A549 (cell line): ENCODE measurements around the gene DNAJB6. TPM values are rescaled to one million over a fixed set of nuclear protein-coding genes. Genes with fewer than 3 reads are reported as not detected.

ENCODE experiments used
- ATAC-seq, 2 experiments: fragments of 200-7000 bp in 1 of 2; fragments of >200 bp in 1 of 2; cut with Nextera tagmentation in 1 of 2; cut with Tn5 transposase in 1 of 2; 3 replicates each; pipeline versions ENCODE4 v1.8.0 to v1.9.1; 2018 to 2020; ENCODE audit warnings: mild to moderate bottlenecking in 1 of 2, moderate library complexity in 1 of 2
- CTCF ChIA-PET: fragments of 300-600 bp; sonication (Branson Sonifier 250); formaldehyde crosslinking; extraction: SDS; loops from one replicate; lab custom pipeline; 2021; ENCODE audit warnings: antibody characterized with exemption, inconsistent platforms; lab: Yijun Ruan, JAX
- POLR2A ChIA-PET: fragments of 350-600 bp; formaldehyde crosslinking; extraction: SDS; loops from one replicate; lab custom pipeline; 2021; ENCODE audit warnings: antibody characterized with exemption, inconsistent platforms; lab: Yijun Ruan, JAX
- DNase-seq, 2 experiments: peaks; one replicate each; pipeline versions ENCODE4 v3.0.0 to v3.0.0-alpha.2; 2011 to 2016; ENCODE audit warnings: low read depth in 1 of 2, low spot score in 1 of 2
- FAIRE-seq: peaks from 2 replicates; lab custom pipeline; 2011; peaks lifted over from hg19 to GRCh38; lab: Jason Lieb, UNC
- H3K27ac ChIP-seq, 2 experiments: fragments of >200 bp; sonication (Bioruptor Twin); formaldehyde crosslinking; 3 replicates each; pipeline ENCODE4 v1.5.1; 2016 to 2017
- H3K4me1 ChIP-seq: fragments of >200 bp; sonication (Bioruptor Twin); formaldehyde crosslinking; 3 replicates; pipeline ENCODE4 v1.6.1; 2016
- H3K4me2 ChIP-seq: fragments of >200 bp; sonication (Bioruptor Twin); formaldehyde crosslinking; 3 replicates; pipeline ENCODE4 v1.6.1; 2016
- H3K4me3 ChIP-seq: fragments of >200 bp; sonication (Bioruptor Twin); formaldehyde crosslinking; 3 replicates; pipeline ENCODE4 v1.5.1; 2016
- H3K9me3 ChIP-seq: fragments of >200 bp; sonication (Bioruptor Twin); formaldehyde crosslinking; 3 replicates; pipeline ENCODE4 v1.6.1; 2016
- BHLHE40 ChIP-seq: IDR thresholded peaks from 2 replicates; pipeline ENCODE4 v1.6.1; 2012; ENCODE audit warnings: low read depth, low read length, inconsistent platforms
- CEBPB ChIP-seq, 2 experiments: fragments of >200 bp in 1 of 2; sonication (Bioruptor Twin) in 1 of 2; formaldehyde crosslinking in 1 of 2; IDR thresholded peaks; 2 replicates each; pipeline ENCODE4 v1.6.1; 2012 to 2016
- CHD2 ChIP-seq: fragments of 150-350 bp; IDR thresholded peaks from 2 replicates; pipeline ENCODE4 v1.6.1; 2014; ENCODE audit warnings: low read length; ENCODE audit not compliant: partially characterized antibody
- CHD4 ChIP-seq: fragments of 200-600 bp; sonication (generic); IDR thresholded peaks from 2 replicates; pipeline ENCODE4 v1.6.1; 2016; ENCODE audit warnings: antibody characterized with exemption, mild to moderate bottlenecking, borderline replicate concordance
- EP300 ChIP-seq, 2 experiments: fragments of >200 bp; sonication (Bioruptor Twin); formaldehyde crosslinking; IDR thresholded peaks; 2 replicates in 1 of 2; 3 replicates in 1 of 2; pipeline ENCODE4 v1.6.1; 2016 to 2017
- ESRRA ChIP-seq: fragments of 150-350 bp; IDR thresholded peaks from 2 replicates; pipeline ENCODE4 v1.6.1; 2014; ENCODE audit warnings: mild to moderate bottlenecking, low read length, borderline replicate concordance
- FOSL2 ChIP-seq, 2 experiments: fragments of 450-650 bp in 1 of 2; fragments of >200 bp in 1 of 2; sonication (Bioruptor Twin) in 1 of 2; formaldehyde crosslinking; IDR thresholded peaks; 2 replicates each; pipeline versions ENCODE4 v1.5.0 to v1.6.1; 2016 to 2020; ENCODE audit warnings: mild to moderate bottlenecking in 1 of 2, moderate library complexity in 1 of 2
- GATA3 ChIP-seq: IDR thresholded peaks from 2 replicates; pipeline ENCODE4 v1.6.1; 2012; ENCODE audit warnings: borderline replicate concordance
- HDAC2 ChIP-seq: fragments of 200-600 bp; sonication (generic); IDR thresholded peaks from 2 replicates; pipeline ENCODE4 v1.6.1; 2016
- HOXB13 ChIP-seq: fragments of 250-450 bp; sonication (Bioruptor Pico); IDR thresholded peaks from 2 replicates; pipeline ENCODE4 v1.5.0; 2020; ENCODE audit warnings: low read depth, mild to moderate bottlenecking, moderate library complexity
- KDM5A ChIP-seq: fragments of 200-600 bp; sonication (generic); IDR thresholded peaks from 2 replicates; pipeline ENCODE4 v1.6.1; 2016; ENCODE audit warnings: antibody characterized with exemption, mild to moderate bottlenecking
- MYC ChIP-seq: IDR thresholded peaks from 2 replicates; pipeline ENCODE4 v1.6.1; 2012; ENCODE audit warnings: mild to moderate bottlenecking, inconsistent platforms, low read length, improper control_type of control experiment, borderline replicate concordance
- NFE2L2 ChIP-seq: fragments of 150-350 bp; conservative IDR thresholded peaks from 2 replicates; pipeline ENCODE4 v1.6.1; 2014; ENCODE audit warnings: low read length
- NR3C1 ChIP-seq: fragments of >200 bp; sonication (Bioruptor Twin); formaldehyde crosslinking; IDR thresholded peaks from 3 replicates; pipeline ENCODE4 v1.6.1; 2017
- PHF8 ChIP-seq: fragments of 200-600 bp; sonication (generic); IDR thresholded peaks from 2 replicates; pipeline ENCODE4 v1.6.1; 2016; ENCODE audit warnings: low read depth, mild to moderate bottlenecking, antibody characterized with exemption, moderate library complexity, borderline replicate concordance
- POLR2A ChIP-seq: IDR thresholded peaks from 2 replicates; pipeline ENCODE4 v1.6.1; 2012; ENCODE audit warnings: mild to moderate bottlenecking, low read length
- POLR2AphosphoS2 ChIP-seq: conservative IDR thresholded peaks from 2 replicates; pipeline ENCODE4 v1.6.1; 2012; ENCODE audit warnings: low read length, improper control_type of control experiment, inconsistent platforms
- RAD21 ChIP-seq, 2 experiments: fragments of >200 bp in 1 of 2; sonication (Bioruptor Twin) in 1 of 2; formaldehyde crosslinking in 1 of 2; IDR thresholded peaks in 1 of 2; conservative IDR thresholded peaks in 1 of 2; 2 replicates in 1 of 2; 3 replicates in 1 of 2; pipeline ENCODE4 v1.6.1; 2012 to 2018; ENCODE audit warnings: inconsistent platforms in 1 of 2
- RARB ChIP-seq: fragments of 250-450 bp; sonication (Bioruptor Pico); IDR thresholded peaks from 2 replicates; pipeline ENCODE4 v1.8.0; 2021; ENCODE audit warnings: mild to moderate bottlenecking, moderate library complexity
- RFX5 ChIP-seq: fragments of 450-650 bp; IDR thresholded peaks from 2 replicates; pipeline ENCODE4 v1.7.1; 2014; ENCODE audit warnings: antibody characterized with exemption, mild to moderate bottlenecking, moderate library complexity
- RNF2 ChIP-seq: fragments of 200-600 bp; sonication (generic); IDR thresholded peaks from 2 replicates; pipeline ENCODE4 v1.6.1; 2016; ENCODE audit warnings: low read depth, mild to moderate bottlenecking, antibody characterized with exemption, moderate library complexity, borderline replicate concordance
- TFCP2L1 ChIP-seq: fragments of 250-450 bp; sonication (Bioruptor Pico); IDR thresholded peaks from 2 replicates; pipeline ENCODE4 v1.5.0; 2021; ENCODE audit warnings: mild to moderate bottlenecking
- ZC3H11A ChIP-seq: fragments of 450-650 bp; IDR thresholded peaks from 2 replicates; pipeline ENCODE4 v1.6.1; 2014; ENCODE audit warnings: antibody characterized with exemption, mild to moderate bottlenecking
- ZFP36 ChIP-seq: fragments of 450-650 bp; IDR thresholded peaks from 2 replicates; pipeline ENCODE4 v1.6.1; 2014; ENCODE audit warnings: borderline replicate concordance; ENCODE audit not compliant: partially characterized antibody
- WGBS: methylation state at CpG from one replicate; pipeline ENCODE4 v1.1.6; 2017; ENCODE audit errors: missing lambda C conversion rate; 5-methylcytosine and 5-hydroxymethylcytosine counted together
- polyA plus RNA-seq, 4 experiments: library from polyadenylated mRNA; depleted of rRNA in 3 of 4; stranded (reverse); fragments of >200 nt; fragmentation: RNase III in 1 of 4; extraction: RNeasy Plus Mini Kit Qiagen cat#74134 plus additional on column Dnase treatment in 1 of 4; gene quantifications; 2 replicates in 3 of 4; 3 replicates in 1 of 4; pipeline ENCODE4 v1.2.3, GENCODE V29; 2011 to 2017
- TF ChIP-seq, protein P1 (sequence below): fragments of 150-350 bp; IDR thresholded peaks from 2 replicates; pipeline ENCODE4 v1.6.1; 2014; ENCODE audit warnings: low read depth, mild to moderate bottlenecking, low read length
- TF ChIP-seq, protein P2 (sequence below): fragments of >200 bp; sonication (Bioruptor Twin); formaldehyde crosslinking; IDR thresholded peaks from 3 replicates; pipeline ENCODE4 v1.5.1; 2016
- TF ChIP-seq, protein P3 (sequence below): fragments of 450-650 bp; IDR thresholded peaks from 2 replicates; pipeline ENCODE4 v1.6.1; 2014; ENCODE audit warnings: antibody characterized with exemption
- TF ChIP-seq, protein P4 (sequence below): IDR thresholded peaks from 2 replicates; pipeline ENCODE4 v1.6.1; 2012
- TF ChIP-seq, protein P5 (sequence below): IDR thresholded peaks from 2 replicates; pipeline ENCODE4 v1.6.1; 2012; ENCODE audit warnings: low read depth, borderline replicate concordance
- TF ChIP-seq, protein P6 (sequence below): fragments of 250-450 bp; sonication (Bioruptor Pico); IDR thresholded peaks from 2 replicates; pipeline ENCODE4 v1.5.0; 2020; ENCODE audit warnings: low read depth, mild to moderate bottlenecking, moderate library complexity
- TF ChIP-seq, protein P7 (sequence below): fragments of 250-450 bp; sonication (Bioruptor Pico); IDR thresholded peaks from 2 replicates; pipeline ENCODE4 v1.5.0; 2021; ENCODE audit warnings: mild to moderate bottlenecking, moderate library complexity, borderline replicate concordance

The DNAJB6 gene
- polyA plus RNA-seq, 2 of the 4 experiments (the other 2 are of a cell fraction), result 117 to 136 TPM

DNA sequence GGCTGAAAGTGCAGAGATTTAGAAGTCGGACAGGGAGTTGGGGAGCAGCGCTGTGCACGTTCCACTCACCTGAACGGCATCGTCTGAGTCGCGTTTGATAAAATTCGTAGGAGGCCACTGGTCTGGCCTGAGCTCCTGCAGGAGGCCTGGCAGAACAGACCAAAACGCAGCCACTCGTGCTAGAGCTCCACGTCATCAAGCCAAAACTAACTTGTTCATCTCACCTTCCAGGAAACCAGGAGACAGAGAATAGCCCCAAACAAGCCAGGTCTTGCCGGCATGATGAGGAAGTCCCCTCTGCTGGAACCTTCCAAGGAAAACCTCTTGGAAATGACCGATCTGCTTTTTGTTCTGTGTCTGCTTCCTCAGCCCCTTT lies 43.4 kb upstream of the DNAJB6 start:
- FAIRE-seq (no peak), DNase-seq (no peak), ATAC-seq (no peak)
- 86% methylated on average over 13 of the region's 13 CpGs for WGBS
- ChIA-PET POLR2A (no interaction called here), CTCF (interaction anchor here (0.7 kb wide), 1 partner anchor 20 kb away, joined by 3 read pairs; no protein-coding TSS in a partner anchor)
- no peak overlapping the region for H3K4me2 ChIP-seq
- peak overlapping the region in 1 of 2 experiments; percentile 73; a peak in 2 of 6 replicates for H3K27ac ChIP-seq
- peaks cover 12% of the 10 kb centered on the region; the same call in 2 of the 3 replicates for H3K4me1 ChIP-seq
- no peak for TF ChIP-seq HDAC2
- TF ChIP-seq HOXB13 (CRISPR knock-in tag), result no peak
- TF ChIP-seq POLR2AphosphoS2, result no peak
- no peak for TF ChIP-seq POLR2A
- TF ChIP-seq, protein P1, sequence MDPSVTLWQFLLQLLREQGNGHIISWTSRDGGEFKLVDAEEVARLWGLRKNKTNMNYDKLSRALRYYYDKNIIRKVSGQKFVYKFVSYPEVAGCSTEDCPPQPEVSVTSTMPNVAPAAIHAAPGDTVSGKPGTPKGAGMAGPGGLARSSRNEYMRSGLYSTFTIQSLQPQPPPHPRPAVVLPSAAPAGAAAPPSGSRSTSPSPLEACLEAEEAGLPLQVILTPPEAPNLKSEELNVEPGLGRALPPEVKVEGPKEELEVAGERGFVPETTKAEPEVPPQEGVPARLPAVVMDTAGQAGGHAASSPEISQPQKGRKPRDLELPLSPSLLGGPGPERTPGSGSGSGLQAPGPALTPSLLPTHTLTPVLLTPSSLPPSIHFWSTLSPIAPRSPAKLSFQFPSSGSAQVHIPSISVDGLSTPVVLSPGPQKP, result no peak
- TF ChIP-seq RAD21 (conservative IDR thresholded peaks at IDR 0.05 in 1 of 2, IDR thresholded peaks at IDR 0.05 in 1 of 2), result no peak
- TF ChIP-seq CHD2, result no peak
- TF ChIP-seq KDM5A, result no peak
- no peak for TF ChIP-seq ZC3H11A
- TF ChIP-seq, protein P2, sequence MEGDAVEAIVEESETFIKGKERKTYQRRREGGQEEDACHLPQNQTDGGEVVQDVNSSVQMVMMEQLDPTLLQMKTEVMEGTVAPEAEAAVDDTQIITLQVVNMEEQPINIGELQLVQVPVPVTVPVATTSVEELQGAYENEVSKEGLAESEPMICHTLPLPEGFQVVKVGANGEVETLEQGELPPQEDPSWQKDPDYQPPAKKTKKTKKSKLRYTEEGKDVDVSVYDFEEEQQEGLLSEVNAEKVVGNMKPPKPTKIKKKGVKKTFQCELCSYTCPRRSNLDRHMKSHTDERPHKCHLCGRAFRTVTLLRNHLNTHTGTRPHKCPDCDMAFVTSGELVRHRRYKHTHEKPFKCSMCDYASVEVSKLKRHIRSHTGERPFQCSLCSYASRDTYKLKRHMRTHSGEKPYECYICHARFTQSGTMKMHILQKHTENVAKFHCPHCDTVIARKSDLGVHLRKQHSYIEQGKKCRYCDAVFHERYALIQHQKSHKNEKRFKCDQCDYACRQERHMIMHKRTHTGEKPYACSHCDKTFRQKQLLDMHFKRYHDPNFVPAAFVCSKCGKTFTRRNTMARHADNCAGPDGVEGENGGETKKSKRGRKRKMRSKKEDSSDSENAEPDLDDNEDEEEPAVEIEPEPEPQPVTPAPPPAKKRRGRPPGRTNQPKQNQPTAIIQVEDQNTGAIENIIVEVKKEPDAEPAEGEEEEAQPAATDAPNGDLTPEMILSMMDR, result no peak
- TF ChIP-seq RNF2, result no peak
- TF ChIP-seq, protein P3, sequence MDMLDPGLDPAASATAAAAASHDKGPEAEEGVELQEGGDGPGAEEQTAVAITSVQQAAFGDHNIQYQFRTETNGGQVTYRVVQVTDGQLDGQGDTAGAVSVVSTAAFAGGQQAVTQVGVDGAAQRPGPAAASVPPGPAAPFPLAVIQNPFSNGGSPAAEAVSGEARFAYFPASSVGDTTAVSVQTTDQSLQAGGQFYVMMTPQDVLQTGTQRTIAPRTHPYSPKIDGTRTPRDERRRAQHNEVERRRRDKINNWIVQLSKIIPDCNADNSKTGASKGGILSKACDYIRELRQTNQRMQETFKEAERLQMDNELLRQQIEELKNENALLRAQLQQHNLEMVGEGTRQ, result no peak
- TF ChIP-seq ZFP36, result no peak
- TF ChIP-seq, protein P4, sequence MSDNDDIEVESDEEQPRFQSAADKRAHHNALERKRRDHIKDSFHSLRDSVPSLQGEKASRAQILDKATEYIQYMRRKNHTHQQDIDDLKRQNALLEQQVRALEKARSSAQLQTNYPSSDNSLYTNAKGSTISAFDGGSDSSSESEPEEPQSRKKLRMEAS, result no peak
- no peak for TF ChIP-seq MYC
- no peak for TF ChIP-seq RFX5
- TF ChIP-seq RARB (CRISPR knock-in tag), result no peak
- no peaks in the 10 kb centered on the region for H3K9me3 ChIP-seq
- no peak overlapping the region for H3K4me3 ChIP-seq

DNA sequence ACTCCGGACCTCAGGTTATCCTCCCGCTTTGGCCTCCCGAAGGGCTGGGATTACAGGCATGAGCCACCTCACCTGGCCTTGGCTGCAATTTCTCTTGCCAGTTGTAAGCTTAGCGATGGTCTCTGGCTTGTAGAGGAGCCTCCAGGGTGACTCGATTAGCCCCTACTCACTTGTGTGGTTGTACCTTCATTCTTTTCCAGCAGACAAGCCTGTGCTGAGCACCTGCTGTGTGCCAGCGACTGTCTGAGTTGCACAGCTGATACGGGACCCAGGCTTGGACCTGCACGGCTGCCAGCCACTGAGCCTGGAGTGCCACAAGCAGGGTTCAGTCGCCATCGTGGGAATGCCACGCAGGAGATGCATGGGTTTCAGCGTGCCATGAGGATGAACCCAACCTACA lies 42.0 kb upstream of the DNAJB6 start:
- Histone ChIP-seq H3K4me3 (no peak overlapping the region), H3K4me1 (peaks cover 24% of the 10 kb centered on the region), H3K27ac (no peak overlapping the region), H3K9me3 (no peaks in the 10 kb centered on the region), H3K4me2 (no peak overlapping the region)
- ChIA-PET POLR2A (no interaction called here), CTCF (interaction anchor here (0.6 to 1.3 kb wide), 2 partner anchors 45 to 245 kb away, joined by 3 to 5 read pairs; no protein-coding TSS in a partner anchor)
- DNase-seq (no peak), ATAC-seq (no peak), FAIRE-seq (no peak)
- 80% methylated on average over 11 of the region's 12 CpGs for WGBS
- TF ChIP-seq RAD21 (conservative IDR thresholded peaks at IDR 0.05 in 1 of 2, IDR thresholded peaks at IDR 0.05 in 1 of 2) (no peak), FOSL2 (IDR thresholded peaks at IDR 0.05) (no peak), FOSL2 (CRISPR knock-in tag; IDR thresholded peaks at IDR 0.05) (no peak), CHD4 (no peak), EP300 (IDR thresholded peaks at IDR 0.05) (no peak), RFX5 (no peak), MYC (no peak), PHF8 (no peak), NFE2L2 (no peak), TFCP2L1 (CRISPR knock-in tag) (no peak), CEBPB (IDR thresholded peaks at IDR 0.05) (no peak), ZC3H11A (no peak), HOXB13 (CRISPR knock-in tag) (no peak), GATA3 (no peak), BHLHE40 (no peak), ESRRA (no peak), ZFP36 (no peak), NR3C1 (no peak)
- TF ChIP-seq, protein P5, sequence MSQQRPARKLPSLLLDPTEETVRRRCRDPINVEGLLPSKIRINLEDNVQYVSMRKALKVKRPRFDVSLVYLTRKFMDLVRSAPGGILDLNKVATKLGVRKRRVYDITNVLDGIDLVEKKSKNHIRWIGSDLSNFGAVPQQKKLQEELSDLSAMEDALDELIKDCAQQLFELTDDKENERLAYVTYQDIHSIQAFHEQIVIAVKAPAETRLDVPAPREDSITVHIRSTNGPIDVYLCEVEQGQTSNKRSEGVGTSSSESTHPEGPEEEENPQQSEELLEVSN, result no peak
- TF ChIP-seq, protein P6, sequence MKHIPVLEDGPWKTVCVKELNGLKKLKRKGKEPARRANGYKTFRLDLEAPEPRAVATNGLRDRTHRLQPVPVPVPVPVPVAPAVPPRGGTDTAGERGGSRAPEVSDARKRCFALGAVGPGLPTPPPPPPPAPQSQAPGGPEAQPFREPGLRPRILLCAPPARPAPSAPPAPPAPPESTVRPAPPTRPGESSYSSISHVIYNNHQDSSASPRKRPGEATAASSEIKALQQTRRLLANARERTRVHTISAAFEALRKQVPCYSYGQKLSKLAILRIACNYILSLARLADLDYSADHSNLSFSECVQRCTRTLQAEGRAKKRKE, result no peak
- TF ChIP-seq, protein P7, sequence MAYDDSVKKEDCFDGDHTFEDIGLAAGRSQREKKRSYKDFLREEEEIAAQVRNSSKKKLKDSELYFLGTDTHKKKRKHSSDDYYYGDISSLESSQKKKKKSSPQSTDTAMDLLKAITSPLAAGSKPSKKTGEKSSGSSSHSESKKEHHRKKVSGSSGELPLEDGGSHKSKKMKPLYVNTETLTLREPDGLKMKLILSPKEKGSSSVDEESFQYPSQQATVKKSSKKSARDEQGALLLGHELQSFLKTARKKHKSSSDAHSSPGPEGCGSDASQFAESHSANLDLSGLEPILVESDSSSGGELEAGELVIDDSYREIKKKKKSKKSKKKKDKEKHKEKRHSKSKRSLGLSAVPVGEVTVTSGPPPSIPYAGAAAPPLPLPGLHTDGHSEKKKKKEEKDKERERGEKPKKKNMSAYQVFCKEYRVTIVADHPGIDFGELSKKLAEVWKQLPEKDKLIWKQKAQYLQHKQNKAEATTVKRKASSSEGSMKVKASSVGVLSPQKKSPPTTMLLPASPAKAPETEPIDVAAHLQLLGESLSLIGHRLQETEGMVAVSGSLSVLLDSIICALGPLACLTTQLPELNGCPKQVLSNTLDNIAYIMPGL (CRISPR knock-in tag), result no peak
